NOMO-1 treated with DMSO at 0.1 percent for 48 hours (cell line): ENCODE data around the gene TMEM202.
"Not testable (repeated sequence)": the region's sequence is repeated elsewhere in the genome, so short reads cannot be mapped to it uniquely, and the experiment has no call there.

Source experiments
- DNase-seq: peaks from one replicate; lab custom pipeline; 2025; ENCODE audit not compliant: unreplicated experiment; lab: John Stamatoyannopoulos, UW

Gene TMEM202

GRCh38 chr15:72397796-72398588, at the start of gene TMEM202:
TSS of gene TMEM202 (plus strand) at chr15:72398305. CDS start at chr15:72398327, 22 bp downstream.
- peak; percentile 42 for DNase-seq

GRCh38 chr15:72353266-72353665, 44.8 kb upstream of the TMEM202 start:
- DNase-seq = no peak

GRCh38 chr15:72354496-72354895, 43.6 kb upstream of the TMEM202 start:
- DNase-seq = no peak

DNA sequence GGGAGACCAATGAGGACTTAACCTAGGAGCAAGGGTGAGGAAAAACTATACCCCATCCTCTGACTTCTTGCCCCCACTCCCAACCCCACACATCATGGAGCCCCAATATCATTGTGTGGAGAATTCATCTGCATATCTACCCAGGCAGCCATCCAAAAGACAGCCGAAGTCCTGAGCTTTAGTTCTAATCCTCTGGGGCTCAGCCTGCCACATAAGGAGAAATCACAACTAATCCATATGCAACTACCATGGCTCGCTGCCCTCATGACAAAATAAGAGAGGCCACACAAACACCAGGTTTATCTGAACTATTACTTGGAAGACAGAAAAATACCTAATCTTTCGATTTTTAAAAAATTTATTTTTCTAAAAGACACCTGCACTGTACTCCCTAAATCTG, 40.0 kb upstream of the TMEM202 start:
- DNase-seq = no peak

DNA sequence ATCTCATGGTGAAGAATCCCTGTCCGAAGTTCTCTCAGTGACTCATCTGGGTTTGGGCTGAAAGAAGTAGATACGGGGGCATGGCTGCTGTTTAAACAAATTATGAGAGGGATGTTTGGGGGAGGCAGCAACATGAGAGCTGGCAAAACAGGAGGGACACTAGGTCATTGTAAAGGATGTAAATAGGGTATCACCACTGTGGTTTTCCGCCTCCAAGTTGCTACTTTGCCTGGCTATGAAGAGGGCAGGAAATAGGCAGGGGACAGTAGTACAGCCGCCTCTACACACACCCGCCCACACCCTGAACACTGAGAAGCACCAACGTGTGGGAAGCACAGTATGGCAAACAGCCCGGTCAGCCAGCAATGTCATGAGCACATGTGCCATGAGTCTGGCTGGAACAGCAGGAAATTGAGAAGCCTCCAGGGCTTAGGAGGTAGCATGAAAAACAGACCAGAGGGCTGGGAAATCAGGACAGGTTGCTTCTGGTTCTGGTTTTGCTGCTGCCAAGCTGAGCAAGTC, 39.4 kb upstream of the TMEM202 start:
- DNase-seq = no peak

DNA sequence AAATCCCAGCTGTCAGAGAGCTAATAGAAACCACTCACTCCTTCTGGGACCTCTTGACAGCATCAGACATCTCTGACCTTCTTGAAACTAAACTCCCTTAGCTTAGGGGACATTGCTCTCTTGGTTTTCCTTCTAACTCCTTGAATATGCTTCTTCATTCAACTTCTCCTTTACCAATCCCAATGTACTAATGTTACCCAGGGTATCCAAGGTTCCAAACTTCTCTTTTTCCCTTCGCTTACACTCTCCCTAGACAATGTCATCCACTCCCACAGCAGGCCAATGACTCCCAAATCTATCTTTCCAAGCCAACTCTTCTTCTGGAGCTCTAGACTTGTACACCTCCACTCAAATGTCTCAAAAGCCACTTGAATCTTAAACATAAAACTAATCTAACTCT, 36.9 kb upstream of the TMEM202 start:
- no peak for DNase-seq

DNA sequence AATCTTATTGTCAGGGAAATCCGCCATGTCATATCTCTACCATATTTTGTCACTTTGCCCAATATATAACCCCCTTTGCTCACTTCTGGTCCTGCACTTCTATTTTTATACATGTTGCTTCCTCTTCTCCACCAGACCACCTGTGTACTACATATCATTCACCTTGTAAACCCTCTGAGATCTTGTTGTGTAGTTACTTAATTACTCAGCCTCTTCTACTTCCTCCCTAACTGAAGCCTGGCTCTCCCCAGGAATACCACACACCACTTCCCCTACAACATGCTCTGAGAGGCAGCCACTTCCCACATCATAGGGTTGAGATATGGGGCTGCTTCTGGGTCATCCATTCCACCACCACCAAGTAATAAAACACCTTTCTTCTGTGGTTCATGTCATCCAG, 32.3 kb upstream of the TMEM202 start:
- peak; percentile 91 for DNase-seq

DNA sequence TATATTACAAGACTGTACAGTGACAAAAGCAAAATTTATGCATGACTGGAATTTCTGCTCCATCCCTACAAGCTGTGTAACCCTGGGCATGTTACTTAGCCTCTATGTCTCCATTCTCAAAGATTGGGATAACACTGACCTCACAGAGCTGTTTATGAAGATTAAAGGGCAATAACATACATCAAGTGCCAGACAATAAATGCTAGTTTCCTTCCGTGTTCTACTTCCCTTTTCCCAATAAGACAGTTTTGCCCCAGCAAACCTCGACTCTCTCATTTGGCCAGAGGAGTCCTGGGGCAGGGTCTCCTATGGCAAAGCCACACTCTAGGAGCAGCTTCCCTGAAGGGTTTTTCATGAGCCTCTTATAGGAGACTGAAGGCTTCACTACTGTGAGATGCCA, 29.8 kb upstream of the TMEM202 start:
- peak; percentile 74 for DNase-seq

GRCh38 chr15:72368899-72369298, 29.2 kb upstream of the TMEM202 start:
- peak; percentile 74 for DNase-seq

DNA sequence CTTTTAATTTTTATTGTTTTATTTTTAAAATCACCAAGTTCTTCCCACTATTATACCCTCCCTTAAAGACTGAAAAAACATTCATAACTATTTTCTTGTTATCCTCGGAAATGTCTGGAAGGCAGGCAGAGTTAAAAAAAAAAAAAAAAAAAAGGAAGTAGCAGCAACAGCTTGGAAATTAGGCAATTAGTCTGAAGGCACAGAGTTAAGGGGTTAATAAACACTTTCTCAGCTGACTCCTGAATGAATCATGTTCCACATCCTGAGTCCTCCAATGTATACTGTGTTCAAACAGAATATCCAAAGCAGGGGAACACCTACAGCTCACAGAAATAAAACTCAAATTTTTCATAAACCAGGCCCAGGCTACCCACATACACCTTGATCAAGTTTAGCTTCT, 28.1 kb upstream of the TMEM202 start:
- DNase-seq = peak; percentile 72

DNA sequence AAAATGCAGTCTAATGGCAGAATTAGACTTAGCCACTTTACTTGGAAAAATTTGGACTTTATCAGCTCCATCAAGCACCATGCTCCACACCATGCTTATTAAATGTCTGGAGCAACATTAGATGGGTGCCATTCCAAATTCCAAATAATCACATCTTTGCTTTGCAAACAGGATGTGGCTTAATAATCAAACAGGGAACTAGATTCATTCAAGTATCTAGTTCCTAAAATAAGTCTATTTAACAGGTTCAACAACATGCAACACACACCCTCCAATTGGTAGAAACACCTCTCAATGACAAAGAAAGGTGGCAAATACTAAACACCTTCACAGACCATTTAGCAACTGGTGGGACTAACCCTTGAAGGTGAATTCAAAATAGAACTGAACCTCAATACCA, 25.7 kb upstream of the TMEM202 start:
- DNase-seq = no peak

DNA sequence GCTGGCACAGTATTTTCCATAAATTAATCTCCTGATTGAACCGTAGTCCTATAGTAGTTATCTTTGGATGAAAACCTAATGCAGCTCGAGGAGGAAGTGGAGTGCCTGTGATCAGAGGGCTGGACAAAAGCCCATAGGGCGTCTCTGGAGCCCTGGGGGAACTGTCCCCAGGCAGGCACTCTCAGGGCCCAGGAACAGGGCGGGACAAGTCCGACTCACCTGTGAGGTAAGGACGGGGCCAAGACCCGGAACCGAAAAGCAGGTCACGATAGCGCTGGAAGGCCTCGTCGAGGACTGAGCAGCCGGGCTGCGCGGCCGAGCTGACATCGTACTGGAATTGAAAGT, 22.6 kb upstream of the TMEM202 start:
- peak; percentile 40 for DNase-seq

DNA sequence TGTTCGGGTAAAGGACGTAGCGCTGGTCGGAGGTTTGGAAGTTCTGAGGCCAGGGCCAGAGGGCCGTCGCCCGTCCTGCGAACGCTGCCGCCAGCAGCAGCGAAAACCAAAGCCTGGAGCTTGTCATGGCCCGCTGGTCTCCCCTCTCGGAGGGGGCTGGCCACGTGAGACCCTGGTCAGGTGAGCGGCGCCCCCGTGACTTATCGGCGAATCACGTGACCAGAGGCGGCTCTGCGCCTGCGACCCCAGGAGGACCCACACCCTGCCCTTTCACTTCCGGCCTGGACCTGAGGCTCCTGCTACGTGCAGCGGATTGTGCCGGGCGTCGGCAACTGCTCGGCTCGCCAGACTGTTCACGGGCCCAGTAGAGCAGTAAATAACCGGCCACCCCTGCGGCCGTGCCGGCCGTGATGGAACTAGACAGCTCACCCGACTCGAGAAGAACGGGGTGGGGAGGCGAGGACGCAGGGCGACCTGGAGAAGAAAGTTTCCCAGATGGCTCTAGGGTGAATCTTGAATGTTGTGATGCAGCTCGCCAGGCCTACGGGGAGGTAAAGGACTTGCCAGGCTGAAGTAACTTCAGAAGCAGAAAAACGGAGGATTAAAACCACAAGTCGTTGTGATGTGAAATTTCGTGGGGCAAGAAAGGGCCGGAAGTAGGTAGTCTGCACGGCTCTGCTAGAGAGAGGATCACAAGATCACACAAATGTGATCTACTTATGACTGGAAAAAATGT, 22.1 kb upstream of the TMEM202 start, which contains the start of gene HEXA:
Gene HEXA (minus strand): TSS at position 169 of the 736 bp plus-strand sequence. CDS start 42 bp downstream, at position 127.
- DNase-seq = peak; percentile 83

DNA sequence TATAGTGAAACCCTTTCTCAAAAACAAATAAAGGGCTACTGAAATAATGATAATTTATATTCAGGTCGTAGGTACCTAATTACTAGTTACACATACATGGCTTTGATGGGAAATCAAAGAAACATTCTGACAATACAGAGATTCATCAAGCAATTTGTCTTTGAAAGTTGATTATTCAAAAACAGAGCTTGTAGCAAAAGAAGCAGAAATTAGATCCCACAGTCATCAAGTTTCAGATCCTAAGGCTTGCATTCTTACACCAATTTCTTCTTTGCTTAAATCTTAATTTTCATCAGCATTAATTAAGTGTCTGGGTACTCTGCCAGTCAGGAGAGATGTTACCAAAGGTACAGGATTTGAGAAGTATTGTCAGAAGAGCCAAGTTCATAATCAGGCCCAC, 20.8 kb upstream of the TMEM202 start:
- no peak for DNase-seq

GRCh38 chr15:72379106-72379505, 19.0 kb upstream of the TMEM202 start:
- not testable (repeated sequence) for DNase-seq

DNA sequence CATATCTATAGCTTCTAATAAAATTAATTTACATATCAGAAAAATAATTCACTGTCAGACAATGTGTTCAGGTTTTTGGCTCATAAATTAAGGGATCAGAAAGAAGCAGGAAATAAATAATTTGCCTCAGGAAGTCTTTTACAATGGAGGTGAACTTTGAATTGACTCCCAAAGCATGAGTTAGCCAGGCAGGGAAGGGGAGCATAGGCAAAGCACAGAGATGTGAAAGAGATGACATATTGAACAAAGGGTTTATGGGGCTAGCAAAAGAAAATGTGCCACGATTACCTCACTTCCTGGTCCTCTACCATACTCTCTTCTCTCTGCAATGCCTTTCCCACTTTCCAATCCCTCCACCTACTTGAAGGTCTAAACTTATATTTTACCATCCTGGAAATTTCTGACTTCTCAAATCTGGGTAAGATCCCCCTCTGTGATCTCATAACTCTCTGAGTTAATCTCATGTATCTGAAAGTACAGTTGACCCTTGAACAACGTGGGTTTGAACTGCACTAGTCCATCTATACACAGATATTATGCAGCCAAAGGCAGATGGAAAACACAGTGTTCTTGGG, 18.2 kb upstream of the TMEM202 start:
- DNase-seq = no peak

GRCh38 chr15:72380743-72381142, 17.4 kb upstream of the TMEM202 start:
- no peak for DNase-seq

- DNase-seq = peak; percentile 14
These were observed 16.0 kb upstream of the TMEM202 start for GRCh38 chr15:72382146-72382545.

DNA sequence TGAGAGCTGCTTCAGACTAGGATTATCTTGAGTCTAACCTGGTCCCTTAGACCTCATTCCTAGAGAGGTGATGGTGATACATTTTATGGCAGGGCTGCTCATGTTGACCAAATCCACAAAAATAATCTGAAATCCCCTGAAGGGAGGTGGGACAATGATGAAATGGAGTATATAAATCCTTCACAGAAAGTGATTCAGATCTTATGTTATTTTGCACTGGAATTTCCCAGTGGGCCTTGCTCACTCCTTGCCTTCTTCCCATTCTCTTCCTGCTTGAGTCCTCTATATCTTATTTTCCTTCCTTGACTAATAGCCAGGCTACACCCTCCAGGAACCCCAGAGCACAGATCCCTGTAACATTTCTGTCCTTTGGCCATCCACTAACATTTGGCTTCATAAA, 10.4 kb upstream of the TMEM202 start:
- no peak for DNase-seq

GRCh38 chr15:72389231-72389630, 8.9 kb upstream of the TMEM202 start:
- no peak for DNase-seq

- not testable (repeated sequence) for DNase-seq
These were observed 1.8 kb upstream of the TMEM202 start for GRCh38 chr15:72396331-72396730.

GRCh38 chr15:72398648-72399047, 543 bp downstream of the TMEM202 start:
- no peak for DNase-seq
